ENCODE data around the gene BLOC1S5.
A peak's percentile ranks its signal among the peaks of the same experiment; 100 is the strongest.

DNA sequence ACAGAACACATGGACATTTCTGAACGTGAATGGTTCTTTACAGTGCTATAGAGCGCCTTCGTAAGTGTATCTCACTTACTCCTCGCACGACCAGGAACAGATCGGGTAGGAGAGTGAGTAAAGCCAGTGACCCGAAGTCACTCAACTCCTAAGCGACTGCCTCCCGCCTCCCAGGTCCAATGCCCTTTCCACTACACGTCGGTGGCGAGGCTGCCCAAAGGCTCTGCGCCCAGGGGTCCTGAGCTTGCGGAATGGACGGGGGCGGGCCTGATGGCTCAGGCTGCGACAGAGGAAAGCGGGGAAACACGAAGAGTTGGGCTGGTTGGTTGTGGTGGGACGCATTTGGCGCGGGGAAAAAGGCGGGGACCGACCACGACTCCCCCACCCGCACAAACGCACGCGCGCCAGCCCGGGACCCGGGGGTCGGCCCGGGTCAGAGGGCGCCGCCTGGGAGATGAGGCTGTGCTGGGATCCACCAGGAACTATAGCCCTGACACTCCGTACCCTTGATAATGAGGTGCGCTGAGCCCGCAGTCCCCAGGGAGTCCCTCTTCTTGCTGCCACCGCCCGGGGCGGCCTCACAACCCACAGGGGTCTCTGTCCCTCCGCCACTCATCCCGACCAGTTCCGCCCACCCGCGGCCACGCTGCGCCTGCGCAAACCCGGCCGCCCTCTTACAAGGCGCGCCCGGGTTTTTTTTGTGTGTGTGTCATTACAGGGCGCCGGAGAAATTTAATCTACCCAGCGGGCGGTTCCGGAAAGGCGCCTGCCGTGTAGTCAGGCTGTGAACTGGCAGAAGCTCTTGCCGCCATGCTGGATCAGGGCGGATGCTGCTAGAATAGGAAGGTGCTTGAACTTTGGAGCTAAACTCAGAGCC, at the start of gene BLOC1S5:
- TF ChIP-seq POLR2A (IDR thresholded peaks at IDR 0.05; ENCODE audit: low read depth, low read length) (peak; percentile 87), GATA2 (IDR thresholded peaks at IDR 0.05; ENCODE audit: insufficient read depth, insufficient read length, low read depth, low read length) (no peak), EZH2 (IDR thresholded peaks at IDR 0.05; ENCODE audit: borderline replicate concordance, low read depth, low read length, severe bottlenecking) (no peak), JUN (IDR thresholded peaks at IDR 0.05; ENCODE audit: borderline replicate concordance, insufficient read depth, insufficient read length, low read depth) (no peak), MYC (IDR thresholded peaks at IDR 0.05; ENCODE audit: low read depth, low read length) (no peak), POLR2AphosphoS5 (IDR thresholded peaks at IDR 0.05; ENCODE audit: insufficient read depth, low read depth, low read length) (peak; percentile 84), MAX (IDR thresholded peaks at IDR 0.05; ENCODE audit: insufficient read depth, insufficient read length) (no peak)
- TF ChIP-seq, protein P1, sequence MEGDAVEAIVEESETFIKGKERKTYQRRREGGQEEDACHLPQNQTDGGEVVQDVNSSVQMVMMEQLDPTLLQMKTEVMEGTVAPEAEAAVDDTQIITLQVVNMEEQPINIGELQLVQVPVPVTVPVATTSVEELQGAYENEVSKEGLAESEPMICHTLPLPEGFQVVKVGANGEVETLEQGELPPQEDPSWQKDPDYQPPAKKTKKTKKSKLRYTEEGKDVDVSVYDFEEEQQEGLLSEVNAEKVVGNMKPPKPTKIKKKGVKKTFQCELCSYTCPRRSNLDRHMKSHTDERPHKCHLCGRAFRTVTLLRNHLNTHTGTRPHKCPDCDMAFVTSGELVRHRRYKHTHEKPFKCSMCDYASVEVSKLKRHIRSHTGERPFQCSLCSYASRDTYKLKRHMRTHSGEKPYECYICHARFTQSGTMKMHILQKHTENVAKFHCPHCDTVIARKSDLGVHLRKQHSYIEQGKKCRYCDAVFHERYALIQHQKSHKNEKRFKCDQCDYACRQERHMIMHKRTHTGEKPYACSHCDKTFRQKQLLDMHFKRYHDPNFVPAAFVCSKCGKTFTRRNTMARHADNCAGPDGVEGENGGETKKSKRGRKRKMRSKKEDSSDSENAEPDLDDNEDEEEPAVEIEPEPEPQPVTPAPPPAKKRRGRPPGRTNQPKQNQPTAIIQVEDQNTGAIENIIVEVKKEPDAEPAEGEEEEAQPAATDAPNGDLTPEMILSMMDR (IDR thresholded peaks at IDR 0.05; ENCODE audit: extremely low read depth in 1 of 2, insufficient read depth in 1 of 2, low read depth in 1 of 2, low read length in 2 of 2): peak in 1 of 2 donors; percentile 13

All from endothelial cell of umbilical vein (primary cell).